Measurements from ENCODE around the gene GPS1.

GPS1 gene

DNA sequence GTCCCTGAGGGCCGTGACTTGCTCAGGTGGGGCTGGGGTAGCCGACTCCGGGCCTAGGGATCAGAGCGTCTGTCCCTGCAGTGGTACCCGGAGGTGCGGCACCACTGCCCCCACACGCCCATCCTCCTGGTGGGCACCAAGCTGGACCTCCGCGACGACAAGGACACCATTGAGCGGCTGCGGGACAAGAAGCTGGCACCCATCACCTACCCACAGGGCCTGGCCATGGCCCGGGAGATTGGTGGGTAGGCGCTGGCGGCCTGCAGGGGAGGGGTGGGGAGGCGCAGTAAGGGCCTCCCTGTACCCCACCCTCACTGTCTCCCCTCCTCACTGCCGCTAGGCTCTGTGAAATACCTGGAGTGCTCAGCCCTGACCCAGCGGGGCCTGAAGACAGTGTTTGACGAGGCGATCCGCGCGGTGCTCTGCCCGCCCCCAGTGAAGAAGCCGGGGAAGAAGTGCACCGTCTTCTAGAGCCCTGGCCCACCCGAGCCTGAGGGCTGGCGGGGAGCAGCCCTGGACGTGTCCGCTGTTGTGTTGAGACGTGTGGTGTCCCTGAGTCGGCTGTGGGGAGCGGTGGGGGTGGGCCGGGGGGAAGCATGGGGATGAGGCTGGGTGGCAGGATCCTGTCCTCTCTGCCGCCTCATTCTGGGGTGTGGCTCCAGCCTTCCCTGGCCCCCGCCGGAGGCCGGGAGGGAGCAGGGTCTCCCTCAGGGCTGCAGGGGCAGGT, 18.2 kb upstream of the GPS1 start:
- TF ChIP-seq ZBTB7A (IDR thresholded peaks at IDR 0.05; ENCODE audit: low read depth) = no peak
- TF ChIP-seq, protein P1, sequence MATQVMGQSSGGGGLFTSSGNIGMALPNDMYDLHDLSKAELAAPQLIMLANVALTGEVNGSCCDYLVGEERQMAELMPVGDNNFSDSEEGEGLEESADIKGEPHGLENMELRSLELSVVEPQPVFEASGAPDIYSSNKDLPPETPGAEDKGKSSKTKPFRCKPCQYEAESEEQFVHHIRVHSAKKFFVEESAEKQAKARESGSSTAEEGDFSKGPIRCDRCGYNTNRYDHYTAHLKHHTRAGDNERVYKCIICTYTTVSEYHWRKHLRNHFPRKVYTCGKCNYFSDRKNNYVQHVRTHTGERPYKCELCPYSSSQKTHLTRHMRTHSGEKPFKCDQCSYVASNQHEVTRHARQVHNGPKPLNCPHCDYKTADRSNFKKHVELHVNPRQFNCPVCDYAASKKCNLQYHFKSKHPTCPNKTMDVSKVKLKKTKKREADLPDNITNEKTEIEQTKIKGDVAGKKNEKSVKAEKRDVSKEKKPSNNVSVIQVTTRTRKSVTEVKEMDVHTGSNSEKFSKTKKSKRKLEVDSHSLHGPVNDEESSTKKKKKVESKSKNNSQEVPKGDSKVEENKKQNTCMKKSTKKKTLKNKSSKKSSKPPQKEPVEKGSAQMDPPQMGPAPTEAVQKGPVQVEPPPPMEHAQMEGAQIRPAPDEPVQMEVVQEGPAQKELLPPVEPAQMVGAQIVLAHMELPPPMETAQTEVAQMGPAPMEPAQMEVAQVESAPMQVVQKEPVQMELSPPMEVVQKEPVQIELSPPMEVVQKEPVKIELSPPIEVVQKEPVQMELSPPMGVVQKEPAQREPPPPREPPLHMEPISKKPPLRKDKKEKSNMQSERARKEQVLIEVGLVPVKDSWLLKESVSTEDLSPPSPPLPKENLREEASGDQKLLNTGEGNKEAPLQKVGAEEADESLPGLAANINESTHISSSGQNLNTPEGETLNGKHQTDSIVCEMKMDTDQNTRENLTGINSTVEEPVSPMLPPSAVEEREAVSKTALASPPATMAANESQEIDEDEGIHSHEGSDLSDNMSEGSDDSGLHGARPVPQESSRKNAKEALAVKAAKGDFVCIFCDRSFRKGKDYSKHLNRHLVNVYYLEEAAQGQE (IDR thresholded peaks at IDR 0.05; ENCODE audit: low read depth) = no peak
- no peak for TF ChIP-seq TCF12 (IDR thresholded peaks at IDR 0.05; ENCODE audit: low read depth)
- TF ChIP-seq CREB1 (IDR thresholded peaks at IDR 0.05; ENCODE audit: low read depth) = no peak
- no peak for TF ChIP-seq FOXM1 (IDR thresholded peaks at IDR 0.05; ENCODE audit: borderline replicate concordance, low read depth)
- TF ChIP-seq, protein P2, sequence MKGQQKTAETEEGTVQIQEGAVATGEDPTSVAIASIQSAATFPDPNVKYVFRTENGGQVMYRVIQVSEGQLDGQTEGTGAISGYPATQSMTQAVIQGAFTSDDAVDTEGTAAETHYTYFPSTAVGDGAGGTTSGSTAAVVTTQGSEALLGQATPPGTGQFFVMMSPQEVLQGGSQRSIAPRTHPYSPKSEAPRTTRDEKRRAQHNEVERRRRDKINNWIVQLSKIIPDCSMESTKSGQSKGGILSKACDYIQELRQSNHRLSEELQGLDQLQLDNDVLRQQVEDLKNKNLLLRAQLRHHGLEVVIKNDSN (IDR thresholded peaks at IDR 0.05) = no peak
- no peak for TF ChIP-seq TEAD4 (IDR thresholded peaks at IDR 0.05)
- no peak for TF ChIP-seq TAF1 (IDR thresholded peaks at IDR 0.05; ENCODE audit: low read depth)
- no peak for TF ChIP-seq CEBPB (IDR thresholded peaks at IDR 0.05)

DNA sequence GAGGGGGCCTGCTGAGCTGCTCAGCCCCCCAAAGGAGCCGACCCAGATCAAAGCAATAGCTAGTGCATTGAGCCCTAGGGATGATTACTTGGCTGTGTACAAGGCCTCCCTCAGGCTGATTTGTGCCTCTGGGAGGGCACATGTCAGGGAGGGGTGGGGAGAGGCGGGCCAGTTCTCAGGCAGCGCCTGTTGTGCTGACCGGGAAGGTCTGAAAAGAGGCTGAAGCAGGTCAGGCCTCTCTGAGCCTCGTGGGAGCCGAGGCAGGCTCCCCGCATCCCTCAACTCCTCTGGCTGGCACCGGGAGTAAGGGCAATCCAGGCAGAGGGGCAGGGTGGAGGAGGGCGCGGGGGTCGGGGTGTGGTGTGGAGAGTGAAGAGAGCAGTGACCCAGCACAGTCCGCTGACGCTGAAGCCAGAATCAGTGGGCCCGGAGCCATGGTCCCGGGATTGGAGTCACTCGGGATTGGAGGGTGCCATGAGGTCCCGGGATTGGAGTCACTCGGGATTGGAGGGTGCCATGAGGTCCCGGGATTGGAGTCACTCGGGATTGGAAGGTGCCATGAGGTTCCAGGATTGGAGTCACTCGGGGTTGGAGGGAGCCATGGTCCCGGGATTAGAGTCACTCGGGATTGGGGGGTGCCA, 17.2 kb upstream of the GPS1 start:
- TF ChIP-seq EGR1 (IDR thresholded peaks at IDR 0.05) (no peak), ZBTB7A (IDR thresholded peaks at IDR 0.05; ENCODE audit: low read depth) (no peak), EP300 (IDR thresholded peaks at IDR 0.05; ENCODE audit: borderline replicate concordance) (no peak), CREB1 (IDR thresholded peaks at IDR 0.05; ENCODE audit: low read depth) (no peak), FOXM1 (IDR thresholded peaks at IDR 0.05; ENCODE audit: borderline replicate concordance, low read depth) (no peak), TCF12 (IDR thresholded peaks at IDR 0.05; ENCODE audit: low read depth) (no peak), TEAD4 (IDR thresholded peaks at IDR 0.05) (no peak), RAD21 (IDR thresholded peaks at IDR 0.05; ENCODE audit: low read depth) (no peak), CEBPB (IDR thresholded peaks at IDR 0.05) (no peak), TAF1 (IDR thresholded peaks at IDR 0.05; ENCODE audit: low read depth) (no peak), YY1 (IDR thresholded peaks at IDR 0.05; ENCODE audit: low read depth) (no peak), NFIC (IDR thresholded peaks at IDR 0.05) (no peak)
- TF ChIP-seq, protein P3, sequence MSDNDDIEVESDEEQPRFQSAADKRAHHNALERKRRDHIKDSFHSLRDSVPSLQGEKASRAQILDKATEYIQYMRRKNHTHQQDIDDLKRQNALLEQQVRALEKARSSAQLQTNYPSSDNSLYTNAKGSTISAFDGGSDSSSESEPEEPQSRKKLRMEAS (IDR thresholded peaks at IDR 0.05) = no peak
- TF ChIP-seq, protein P1 (IDR thresholded peaks at IDR 0.05; ENCODE audit: low read depth) = no peak
- TF ChIP-seq, protein P2 (IDR thresholded peaks at IDR 0.05) = no peak

DNA sequence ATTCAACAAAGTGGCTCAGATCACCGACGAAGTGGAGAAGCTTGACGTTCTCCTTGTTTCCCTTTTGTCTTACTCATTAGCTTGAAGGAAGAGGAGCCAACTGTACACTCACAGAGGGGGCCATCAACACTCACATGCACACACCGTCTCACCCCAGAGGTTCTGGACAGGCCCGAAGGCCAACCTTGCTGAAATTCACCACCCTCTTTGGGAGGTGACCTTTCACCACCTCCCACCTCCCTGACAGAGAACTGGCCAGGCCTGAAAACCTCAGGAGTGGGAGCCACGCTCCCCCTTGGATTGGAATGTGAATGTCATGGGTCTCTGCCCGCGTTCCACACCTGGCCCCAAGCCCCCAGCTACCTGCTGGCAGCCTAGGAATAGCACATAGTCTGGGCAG, 16.2 kb upstream of the GPS1 start:
- no peak for TF ChIP-seq TEAD4 (IDR thresholded peaks at IDR 0.05)
- no peak for TF ChIP-seq NFIC (IDR thresholded peaks at IDR 0.05)
- TF ChIP-seq FOXM1 (IDR thresholded peaks at IDR 0.05; ENCODE audit: borderline replicate concordance, low read depth) = no peak
- no peak for TF ChIP-seq RAD21 (IDR thresholded peaks at IDR 0.05; ENCODE audit: low read depth)
- no peak for TF ChIP-seq CEBPB (IDR thresholded peaks at IDR 0.05)
- TF ChIP-seq TAF1 (IDR thresholded peaks at IDR 0.05; ENCODE audit: low read depth) = no peak
- no peak for TF ChIP-seq YY1 (IDR thresholded peaks at IDR 0.05; ENCODE audit: low read depth)
- TF ChIP-seq, protein P3 (IDR thresholded peaks at IDR 0.05) = no peak
- TF ChIP-seq, protein P2 (IDR thresholded peaks at IDR 0.05) = no peak
- TF ChIP-seq, protein P1 (IDR thresholded peaks at IDR 0.05; ENCODE audit: low read depth) = no peak
- no peak for TF ChIP-seq EGR1 (IDR thresholded peaks at IDR 0.05)

Measured in Ishikawa (cell line).